NOMO-1 (cell line): Measurements from ENCODE around the gene EIF4B.
"Not testable (repeated sequence)": the region's sequence is repeated elsewhere in the genome, so short reads cannot be mapped to it uniquely, and the experiment has no call there.

Experiments
- DNase-seq, 2 experiments: peaks; one replicate each; lab custom pipeline; 2025; ENCODE audit not compliant: unreplicated experiment in 2 of 2; lab: John Stamatoyannopoulos, UW

The EIF4B gene

GRCh38 chr12:53005986-53006809 lies at the start of gene EIF4B:
Gene EIF4B, plus strand, starts transcription at chr12:53006456. Its CDS starts 28 bp downstream, at chr12:53006484.
- peak; percentile 100 for DNase-seq

- DNase-seq: peak in 1 of 2 experiments; percentile 41
These were observed 49.3 kb upstream of the EIF4B start for GRCh38 chr12:52956987-52957386.

- no peak for DNase-seq
These were observed 41.5 kb upstream of the EIF4B start for GRCh38 chr12:52964556-52965336.

- no peak for DNase-seq
These were observed 40.9 kb upstream of the EIF4B start for GRCh38 chr12:52965337-52965731.

- DNase-seq: no peak
These were observed 37.0 kb upstream of the EIF4B start for GRCh38 chr12:52969166-52969795.

- DNase-seq: no peak
These were observed 36.3 kb upstream of the EIF4B start for GRCh38 chr12:52969828-52970569.

GRCh38 chr12:52971679-52972329 lies 34.5 kb upstream of the EIF4B start:
- no peak for DNase-seq

GRCh38 chr12:52975204-52975603 lies 31.1 kb upstream of the EIF4B start:
- no peak for DNase-seq

- DNase-seq: no peak
These were observed 30.3 kb upstream of the EIF4B start for GRCh38 chr12:52975820-52976573.

GRCh38 chr12:52976574-52977071 lies 29.6 kb upstream of the EIF4B start:
- no peak for DNase-seq

- DNase-seq: no peak
These were observed 29.1 kb upstream of the EIF4B start for GRCh38 chr12:52977170-52977569.

- DNase-seq: no peak
These were observed 26.1 kb upstream of the EIF4B start for GRCh38 chr12:52980096-52980649.

GRCh38 chr12:52980650-52981423 lies 25.4 kb upstream of the EIF4B start:
- peak; percentile 84 to 90 for DNase-seq

GRCh38 chr12:52984136-52984535 lies 22.1 kb upstream of the EIF4B start:
- no peak for DNase-seq

- no peak for DNase-seq
These were observed 17.4 kb upstream of the EIF4B start for GRCh38 chr12:52988898-52989297.

GRCh38 chr12:52990206-52990605 lies 16.1 kb upstream of the EIF4B start:
- no peak for DNase-seq

GRCh38 chr12:52992240-52992639 lies 14.0 kb upstream of the EIF4B start:
- not testable (repeated sequence) for DNase-seq
